BJ (cell line): ENCODE data around the gene SNRNP35. TPM values are rescaled to one million over a fixed set of nuclear protein-coding genes. Genes with fewer than 3 reads are reported as not detected.

Source experiments
- CTCF ChIA-PET: fragments of 350-600 bp; formaldehyde crosslinking; extraction: SDS; loops from one replicate; lab custom pipeline; 2021; ENCODE audit warnings: antibody characterized with exemption, inconsistent platforms; lab: Yijun Ruan, JAX
- POLR2A ChIA-PET: fragments of 300-600 bp; sonication (Branson Sonifier 250); formaldehyde crosslinking; extraction: SDS; loops from one replicate; lab custom pipeline; 2021; ENCODE audit warnings: antibody characterized with exemption; lab: Charles Lee
- DNase-seq: peaks from one replicate; pipeline ENCODE4 v3.0.0-alpha.2; 2011; ENCODE audit warnings: low read depth
- H3K27me3 ChIP-seq: 2 replicates; pipeline ENCODE4 v1.6.0; 2011; ENCODE audit warnings: low read length; ENCODE audit not compliant: control insufficient read depth, insufficient read depth
- H3K36me3 ChIP-seq: 2 replicates; pipeline ENCODE4 v1.5.1; 2011; ENCODE audit warnings: low read length; ENCODE audit not compliant: control insufficient read depth, insufficient read depth
- H3K4me3 ChIP-seq: 2 replicates; pipeline ENCODE4 v1.5.1; 2011; ENCODE audit warnings: low read depth, mild to moderate bottlenecking, control low read depth, low read length
- polyA plus RNA-seq: library from polyadenylated mRNA; depleted of rRNA; stranded (reverse); fragments of >200 nt; gene quantifications from 2 replicates; pipeline ENCODE4 v1.2.3, GENCODE V29; 2011
- TF ChIP-seq, protein P1 (sequence below): IDR thresholded peaks from 2 replicates; pipeline ENCODE4 v1.5.1; 2011; ENCODE audit warnings: low read depth, mild to moderate bottlenecking, control low read depth, inconsistent platforms, low read length, moderate library complexity; ENCODE audit not compliant: insufficient read depth

The SNRNP35 gene
- polyA plus RNA-seq, 1 experiment: 7.5 TPM

DNA sequence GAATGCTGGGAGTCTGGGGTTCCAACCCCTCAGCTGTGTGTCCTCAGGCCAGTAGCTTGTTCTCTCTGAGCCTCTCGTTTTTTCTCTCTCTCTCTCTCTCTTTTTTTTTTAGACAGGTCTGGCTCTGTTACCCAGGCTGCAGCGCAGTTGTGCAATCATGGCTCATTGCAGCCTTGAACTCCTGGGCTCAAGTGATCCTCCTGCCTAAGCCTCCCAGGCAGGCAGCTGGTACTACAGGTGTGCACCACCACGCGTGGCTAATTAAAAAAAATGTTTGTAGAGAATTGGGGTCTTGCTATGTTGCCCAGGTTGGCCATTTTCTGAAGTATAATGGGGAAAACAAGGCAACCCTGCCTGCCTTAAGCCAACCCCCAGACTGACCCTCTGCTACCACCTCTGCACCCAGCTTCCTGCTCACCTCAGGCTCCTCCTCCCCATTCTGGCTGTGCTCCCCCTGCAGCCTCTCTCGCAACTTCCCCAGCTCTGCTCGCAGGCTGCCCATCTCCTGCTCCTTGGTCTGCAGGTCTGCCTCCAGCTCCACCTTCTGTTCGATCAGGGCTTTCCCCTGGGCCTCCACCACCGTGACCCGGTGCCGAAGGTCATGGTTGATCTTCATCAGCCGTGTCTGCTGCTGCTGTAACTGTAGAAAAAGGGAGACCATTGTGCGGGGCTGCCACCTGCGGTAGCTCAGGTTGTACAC lies 40.3 kb downstream of the SNRNP35 start:
- CTCF ChIA-PET: interaction anchor here (1.0 kb wide), 1 partner anchor 10 kb away, joined by 3 read pairs; no protein-coding TSS in a partner anchor
- TF ChIP-seq, protein P1, sequence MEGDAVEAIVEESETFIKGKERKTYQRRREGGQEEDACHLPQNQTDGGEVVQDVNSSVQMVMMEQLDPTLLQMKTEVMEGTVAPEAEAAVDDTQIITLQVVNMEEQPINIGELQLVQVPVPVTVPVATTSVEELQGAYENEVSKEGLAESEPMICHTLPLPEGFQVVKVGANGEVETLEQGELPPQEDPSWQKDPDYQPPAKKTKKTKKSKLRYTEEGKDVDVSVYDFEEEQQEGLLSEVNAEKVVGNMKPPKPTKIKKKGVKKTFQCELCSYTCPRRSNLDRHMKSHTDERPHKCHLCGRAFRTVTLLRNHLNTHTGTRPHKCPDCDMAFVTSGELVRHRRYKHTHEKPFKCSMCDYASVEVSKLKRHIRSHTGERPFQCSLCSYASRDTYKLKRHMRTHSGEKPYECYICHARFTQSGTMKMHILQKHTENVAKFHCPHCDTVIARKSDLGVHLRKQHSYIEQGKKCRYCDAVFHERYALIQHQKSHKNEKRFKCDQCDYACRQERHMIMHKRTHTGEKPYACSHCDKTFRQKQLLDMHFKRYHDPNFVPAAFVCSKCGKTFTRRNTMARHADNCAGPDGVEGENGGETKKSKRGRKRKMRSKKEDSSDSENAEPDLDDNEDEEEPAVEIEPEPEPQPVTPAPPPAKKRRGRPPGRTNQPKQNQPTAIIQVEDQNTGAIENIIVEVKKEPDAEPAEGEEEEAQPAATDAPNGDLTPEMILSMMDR: no peak
- no peak for DNase-seq
- POLR2A ChIA-PET: no interaction called here
- Histone ChIP-seq H3K36me3 (peaks cover 14% of the 10 kb centered on the region), H3K27me3 (no peaks in the 10 kb centered on the region), H3K4me3 (no peak overlapping the region)

DNA sequence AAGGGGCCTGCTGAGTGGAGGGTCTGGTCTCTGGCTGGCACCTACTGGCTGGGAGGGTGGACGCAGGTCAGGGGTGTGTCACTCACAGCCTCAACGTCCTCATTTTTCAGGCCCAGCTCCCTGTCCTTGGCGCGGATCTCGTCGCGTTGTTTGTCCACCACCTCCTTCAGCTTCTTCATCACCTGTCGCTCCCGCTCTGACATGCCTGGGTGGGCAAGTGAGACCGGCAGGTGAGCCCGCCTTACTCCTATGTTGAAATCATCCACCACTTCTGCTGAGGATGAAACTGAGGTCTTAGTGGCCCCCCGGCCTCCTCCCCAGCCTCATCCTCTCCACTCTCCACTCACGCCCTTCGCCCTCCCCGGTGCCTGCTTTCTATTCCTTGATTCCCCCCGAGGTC lies 41.4 kb downstream of the SNRNP35 start:
- Histone ChIP-seq H3K36me3 (peaks cover 13% of the 10 kb centered on the region), H3K4me3 (no peak overlapping the region), H3K27me3 (no peaks in the 10 kb centered on the region)
- POLR2A ChIA-PET: no interaction called here
- no peak for DNase-seq
- CTCF ChIA-PET: no interaction called here
- TF ChIP-seq, protein P1: no peak

DNA sequence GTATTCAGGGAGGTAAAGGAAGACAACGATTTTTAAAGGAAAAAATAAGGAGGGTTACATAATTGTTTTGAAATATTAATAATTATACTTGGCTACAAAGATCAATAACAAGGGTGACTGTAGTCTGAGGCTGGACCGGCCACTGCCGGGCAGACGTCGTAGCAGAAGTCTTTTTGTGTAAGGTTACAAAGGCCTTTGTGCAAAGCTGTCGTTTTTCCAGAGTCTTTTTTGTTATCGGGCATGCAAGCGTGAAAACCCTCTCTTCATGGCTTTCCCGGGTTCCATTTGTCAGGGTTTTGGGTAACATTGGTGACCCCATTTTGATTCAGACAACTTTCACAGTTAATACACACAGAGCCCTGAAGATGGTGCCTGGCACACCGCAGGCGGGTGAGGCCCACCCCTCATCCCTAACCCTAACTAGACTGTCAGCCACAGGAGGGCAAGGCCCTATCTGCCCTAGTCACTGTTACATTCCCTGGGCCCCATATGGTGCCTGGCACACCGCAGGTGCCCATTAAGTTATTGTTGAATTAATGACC lies 44.3 kb downstream of the SNRNP35 start:
- TF ChIP-seq, protein P1: no peak
- POLR2A ChIA-PET: no interaction called here
- Histone ChIP-seq H3K4me3 (no peak overlapping the region), H3K36me3 (peaks cover 14% of the 10 kb centered on the region), H3K27me3 (no peaks in the 10 kb centered on the region)
- CTCF ChIA-PET: no interaction called here
- DNase-seq: no peak

DNA sequence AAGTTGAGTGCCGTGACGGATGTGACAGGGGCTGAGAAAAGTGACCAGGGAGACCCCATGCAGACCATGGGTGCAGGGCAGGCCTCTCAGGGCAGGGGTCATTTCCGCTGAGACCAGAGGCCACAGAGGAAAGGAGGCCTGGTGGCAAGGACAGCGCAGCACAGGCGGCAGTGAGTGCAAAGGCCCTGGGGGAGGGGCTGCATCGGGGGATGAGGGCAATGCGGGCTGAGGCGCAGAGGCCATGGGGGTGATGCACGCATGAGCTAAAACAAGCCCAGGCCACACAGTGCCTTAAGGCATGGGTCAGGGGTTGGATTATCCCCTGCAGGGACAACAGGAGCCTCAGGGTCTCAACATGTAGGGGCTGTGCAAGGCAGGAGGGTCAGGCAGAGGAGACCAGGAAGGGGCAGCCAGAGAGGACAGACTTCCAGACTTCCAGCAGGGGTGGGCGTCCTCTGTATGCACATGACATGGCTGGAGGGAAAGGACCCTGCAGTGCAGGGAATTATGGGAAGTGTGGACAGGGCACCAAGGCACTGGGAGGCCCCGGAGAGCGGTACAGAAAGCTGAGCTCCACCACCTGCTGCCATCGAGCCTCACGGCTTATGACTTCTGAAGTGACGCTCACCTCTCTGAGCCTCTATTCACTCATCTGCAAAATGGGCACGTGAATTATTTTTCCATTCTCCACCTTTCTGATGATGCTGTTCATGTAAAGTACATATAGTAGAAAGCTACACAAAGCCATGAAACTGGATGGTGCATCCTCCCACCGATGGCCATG lies 48.3 kb downstream of the SNRNP35 start:
- ChIA-PET POLR2A (no interaction called here), CTCF (interaction anchor here (0.8 to 1.1 kb wide), 2 partner anchors 17 to 29 kb away, joined by 3 read pairs; no protein-coding TSS in a partner anchor)
- DNase-seq: no peak
- H3K4me3 ChIP-seq: no peak overlapping the region
- peaks cover 14% of the 10 kb centered on the region for H3K36me3 ChIP-seq
- no peaks in the 10 kb centered on the region for H3K27me3 ChIP-seq
- TF ChIP-seq, protein P1: no peak

DNA sequence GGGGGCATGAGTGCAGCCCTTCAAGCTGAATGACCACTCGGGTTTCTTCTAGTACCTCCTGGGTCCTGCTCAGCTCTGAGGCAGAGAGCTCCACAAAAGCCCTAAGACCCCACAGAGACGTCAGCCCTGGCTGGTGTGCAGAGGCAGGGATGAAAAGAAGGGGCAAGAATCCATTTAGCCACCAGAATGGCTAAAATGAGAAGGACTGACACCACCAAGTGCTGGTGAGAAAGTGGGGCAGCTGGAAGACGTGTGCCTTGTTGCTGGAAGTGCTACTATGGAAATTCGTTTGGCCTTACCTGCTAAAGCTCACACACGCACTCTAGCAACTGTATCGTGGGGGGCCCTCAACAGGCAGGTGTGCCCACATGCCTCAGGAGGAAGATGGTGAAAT lies 48.9 kb downstream of the SNRNP35 start:
- TF ChIP-seq, protein P1: no peak
- Histone ChIP-seq H3K27me3 (no peaks in the 10 kb centered on the region), H3K4me3 (no peak overlapping the region), H3K36me3 (peaks cover 17% of the 10 kb centered on the region)
- CTCF ChIA-PET: interaction anchor here (0.8 to 1.1 kb wide), 3 partner anchors 13 to 28 kb away, joined by 3 read pairs; no protein-coding TSS in a partner anchor
- POLR2A ChIA-PET: no interaction called here
- DNase-seq: no peak
